Lung microvascular endothelial cell (primary cell): Measurements from ENCODE around the gene EIF5AL1. TPM values are rescaled to one million over a fixed set of nuclear protein-coding genes. Genes with fewer than 3 reads are reported as not detected.
"Not testable (repeated sequence)": the region's sequence is repeated elsewhere in the genome, so short reads cannot be mapped to it uniquely, and the experiment has no call there.

Source experiments
- DNase-seq, 2 donors: peaks; one replicate each; pipeline versions ENCODE4 v3.0.0 to v3.0.0-alpha.2; 2010; ENCODE audit warnings: low read depth in 2 of 2
- total RNA-seq: library from RNA; depleted of rRNA; stranded (reverse); fragments of >200 nt; gene quantifications from 2 replicates; pipeline ENCODE4 v1.2.1, GENCODE V29; 2014

EIF5AL1 gene
- 0.20 and 0.22 TPM in 2 replicates for total RNA-seq

DNA sequence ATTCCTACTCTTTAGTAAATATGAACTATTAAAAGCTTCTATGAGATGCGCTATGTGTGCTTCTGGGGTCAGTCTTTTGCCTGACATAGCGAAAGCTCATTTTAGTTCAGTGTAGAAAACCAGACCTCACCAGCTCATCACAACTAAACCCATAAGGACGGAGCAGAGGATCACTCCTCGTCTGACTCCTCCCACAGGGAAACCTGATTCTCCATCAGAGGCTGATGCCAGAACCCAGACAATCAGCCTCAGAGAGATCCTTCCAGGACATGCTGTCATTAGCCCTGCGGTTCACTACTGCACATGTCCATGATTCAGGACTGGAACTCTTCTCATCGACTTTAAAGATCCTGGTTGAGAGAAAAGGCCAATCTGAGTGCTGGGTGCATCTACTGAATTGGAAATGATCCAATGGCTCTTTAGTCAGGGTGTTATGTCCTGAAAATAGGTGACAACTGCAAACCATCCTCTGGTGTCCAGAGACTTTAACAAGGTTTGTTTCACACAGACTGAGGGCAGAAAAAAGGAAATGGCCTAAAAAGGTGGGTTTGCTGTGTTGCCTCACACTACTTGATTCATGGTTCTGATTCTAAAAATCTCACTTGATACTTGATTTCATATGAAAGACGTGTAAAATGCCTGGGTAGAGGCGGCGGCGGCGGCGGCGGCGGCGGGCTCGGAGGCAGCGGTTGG is at the start of gene EIF5AL1:
TSS of gene EIF5AL1 (plus strand) at position 643 of the 693 bp plus-strand sequence. CDS start 117 bp downstream, outside the sequence.
- not testable (repeated sequence) for DNase-seq

- DNase-seq = no peak
These were observed 48.5 kb upstream of the EIF5AL1 start for GRCh38 chr10:79463578-79464496.

- no peak for DNase-seq
These were observed 47.0 kb upstream of the EIF5AL1 start for GRCh38 chr10:79465341-79465740.

DNA sequence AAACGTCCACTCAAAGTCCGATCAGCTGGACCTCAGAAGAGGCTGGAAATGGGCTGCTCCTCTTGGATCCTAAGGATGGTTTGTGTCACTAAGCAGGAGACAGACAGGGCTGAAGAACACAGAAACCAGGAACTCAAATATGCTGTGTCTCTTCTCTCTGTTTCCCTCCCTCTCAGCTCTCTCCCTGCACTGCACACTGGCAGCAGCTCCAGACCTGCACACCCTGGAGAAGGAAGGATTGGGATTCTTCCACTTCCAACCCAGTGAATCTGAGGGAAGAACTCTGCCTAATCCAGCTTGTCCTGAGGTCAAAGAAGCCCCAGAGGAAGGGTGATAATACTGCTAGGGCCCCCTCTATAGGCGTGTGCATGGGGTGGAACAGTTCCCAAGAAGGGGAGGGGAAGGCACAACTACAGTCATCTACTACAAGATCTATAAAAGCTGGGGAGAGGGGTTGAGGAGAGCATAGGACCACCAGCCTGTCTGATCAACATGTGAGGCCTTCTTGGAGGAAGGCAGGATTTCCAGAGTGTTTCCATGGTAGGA is 44.2 kb upstream of the EIF5AL1 start:
- no peak for DNase-seq

DNA sequence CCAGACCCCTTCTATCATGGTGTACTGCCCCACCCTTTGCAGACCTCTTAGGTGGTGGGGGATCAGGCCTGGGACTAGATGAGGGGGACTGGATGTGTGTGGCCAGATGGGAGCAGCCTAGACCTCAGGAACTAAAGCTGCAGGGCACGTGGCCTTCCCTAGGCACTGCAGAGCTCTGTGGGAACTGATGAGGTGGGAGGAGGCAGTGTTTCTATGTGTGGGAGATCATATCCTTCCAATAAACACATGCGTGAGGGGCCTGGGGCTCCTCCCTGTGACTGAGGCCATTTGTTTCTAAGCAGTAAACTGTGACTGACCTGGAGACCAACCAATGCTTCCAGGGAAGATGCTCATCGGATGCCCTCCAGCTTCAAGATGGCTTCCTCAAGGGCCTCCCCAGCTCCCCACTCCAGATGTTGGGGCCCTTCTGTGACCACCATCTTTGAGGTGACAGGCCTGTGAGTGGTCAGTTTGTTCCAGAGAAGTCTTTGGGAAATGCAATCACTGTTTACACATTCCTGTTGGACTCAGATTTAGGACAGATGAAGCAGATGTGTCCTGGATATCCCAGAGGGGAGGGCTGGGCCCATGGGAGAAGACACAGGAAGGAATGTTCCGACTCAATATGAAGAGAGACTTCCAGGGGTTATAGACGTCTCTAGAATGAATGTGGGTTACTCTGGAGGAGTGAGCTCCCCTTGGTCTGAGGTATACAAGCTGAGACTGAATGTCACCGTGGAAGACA is 43.3 kb upstream of the EIF5AL1 start:
- no peak for DNase-seq

- no peak for DNase-seq
These were observed 42.2 kb upstream of the EIF5AL1 start for GRCh38 chr10:79470096-79470495.

GRCh38 chr10:79471776-79472175 is 40.6 kb upstream of the EIF5AL1 start:
- no peak for DNase-seq

- DNase-seq = no peak
These were observed 39.9 kb upstream of the EIF5AL1 start for GRCh38 chr10:79472449-79472848.

GRCh38 chr10:79472951-79473350 is 39.4 kb upstream of the EIF5AL1 start:
- no peak for DNase-seq

GRCh38 chr10:79473496-79474095 is 38.7 kb upstream of the EIF5AL1 start:
- DNase-seq = no peak

DNA sequence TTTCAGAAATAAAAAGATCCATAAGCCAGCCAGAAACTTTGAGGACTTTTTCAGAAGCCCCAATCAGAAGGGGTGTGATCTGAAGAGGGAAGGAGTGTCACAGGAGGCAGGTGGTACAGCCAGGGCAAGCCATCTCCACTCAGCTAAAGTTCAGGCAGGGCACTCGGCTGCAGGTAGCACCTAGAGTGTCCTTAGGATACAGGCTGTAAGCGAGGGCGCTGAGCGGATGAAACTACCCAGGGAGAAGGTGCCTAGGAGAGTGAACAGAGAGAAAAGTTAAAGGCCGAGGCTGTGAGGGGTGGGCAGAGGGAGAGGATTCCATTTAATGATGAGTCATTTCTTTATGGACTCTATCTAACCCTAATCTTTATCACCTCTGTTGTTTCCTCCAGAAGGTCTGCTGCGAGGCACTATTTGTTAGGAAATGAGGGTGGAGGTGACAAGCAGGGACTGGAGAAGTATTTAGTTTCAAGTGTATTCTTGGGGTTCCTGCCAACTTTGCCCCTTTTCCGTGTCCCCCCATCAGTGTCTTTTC is 37.1 kb upstream of the EIF5AL1 start:
- DNase-seq = no peak

- no peak for DNase-seq
These were observed 36.5 kb upstream of the EIF5AL1 start for GRCh38 chr10:79475877-79476276.

GRCh38 chr10:79476645-79477044 is 35.7 kb upstream of the EIF5AL1 start:
- no peak for DNase-seq

DNA sequence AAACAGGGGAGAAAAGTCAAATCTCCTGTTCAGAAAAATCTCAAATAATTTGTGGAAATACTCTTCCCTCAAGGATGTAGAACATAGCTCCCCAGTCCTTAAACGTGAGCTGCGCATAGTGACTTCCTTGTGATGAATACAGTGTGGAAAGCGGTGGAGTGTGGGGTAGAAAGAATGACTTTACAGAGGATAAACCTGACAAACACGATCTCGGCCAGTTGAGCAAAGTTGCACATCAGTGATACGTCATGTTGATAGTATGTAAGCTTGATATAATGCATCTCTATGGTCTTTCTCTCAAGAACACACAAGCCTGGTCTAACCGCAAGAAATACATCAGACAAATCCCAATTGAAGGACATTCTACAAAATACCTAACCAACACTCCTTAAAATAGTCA is 34.9 kb upstream of the EIF5AL1 start:
- no peak for DNase-seq

DNA sequence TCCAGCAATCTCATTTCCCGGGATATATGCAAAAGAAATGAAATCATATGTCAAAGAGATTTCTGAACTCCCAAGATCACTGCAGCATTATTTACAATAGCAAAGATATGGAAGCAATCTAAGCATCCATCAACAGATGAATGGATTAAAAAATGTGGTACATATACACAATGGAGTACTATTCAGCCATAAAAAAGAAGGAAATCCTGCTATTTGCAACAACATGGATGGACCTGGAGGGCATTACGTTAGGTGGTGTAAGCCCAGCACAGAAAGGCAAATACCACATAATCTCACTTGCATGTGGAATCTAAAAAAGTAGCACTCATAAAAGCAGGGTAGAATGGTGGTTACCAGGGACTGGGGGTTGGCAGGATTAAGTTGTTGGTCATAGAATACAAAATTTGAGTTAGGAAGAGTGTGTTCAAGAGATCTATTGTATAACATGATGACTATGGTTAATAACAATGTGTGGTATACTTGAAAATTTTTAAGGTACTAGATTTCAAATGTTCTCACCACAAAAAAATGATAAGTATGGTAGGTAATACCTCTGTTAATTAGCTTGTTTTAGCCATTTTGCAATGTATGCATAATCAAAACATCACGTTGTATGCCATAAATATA is 32.9 kb upstream of the EIF5AL1 start:
- DNase-seq = no peak

GRCh38 chr10:79482304-79482703 is 30.0 kb upstream of the EIF5AL1 start:
- DNase-seq = no peak

DNA sequence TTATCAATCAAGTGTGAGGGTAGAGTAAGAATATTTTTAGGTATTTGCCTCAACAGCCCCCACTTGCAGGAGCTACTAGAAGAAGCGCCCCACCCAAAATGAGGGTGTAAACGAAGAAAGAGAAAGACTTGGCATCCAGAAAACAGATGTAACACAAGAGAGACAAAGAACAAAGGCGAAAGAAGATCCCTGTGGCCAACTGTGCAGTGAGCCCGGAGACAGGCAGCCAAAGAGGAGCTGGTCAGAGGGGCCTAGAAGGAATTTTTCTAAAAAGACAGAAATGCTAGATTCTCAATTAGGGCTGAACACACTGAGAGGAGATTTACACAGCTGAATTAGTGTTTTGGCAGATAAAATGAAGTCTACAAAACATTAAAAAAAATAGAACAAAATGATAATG is 29.6 kb upstream of the EIF5AL1 start:
- no peak for DNase-seq

DNA sequence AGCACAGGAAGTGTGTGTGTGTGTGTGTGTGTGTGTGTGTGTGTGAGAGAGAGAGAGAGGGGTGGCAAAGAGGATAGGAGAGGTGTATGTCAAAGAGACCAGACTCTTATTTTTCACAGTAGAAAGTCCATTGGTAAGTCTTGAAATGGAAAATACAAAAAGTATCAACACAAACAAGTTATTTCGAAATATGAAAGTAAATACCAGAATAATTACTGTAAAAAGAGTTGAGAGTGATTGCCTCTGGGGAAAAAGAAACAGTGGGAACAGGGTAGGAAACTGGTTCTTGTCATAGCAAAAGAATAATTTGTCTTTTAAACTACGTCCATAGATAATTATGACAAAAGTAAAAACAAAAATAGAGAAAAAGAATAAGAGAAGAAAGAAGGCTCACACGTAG is 29.0 kb upstream of the EIF5AL1 start:
- no peak for DNase-seq

DNA sequence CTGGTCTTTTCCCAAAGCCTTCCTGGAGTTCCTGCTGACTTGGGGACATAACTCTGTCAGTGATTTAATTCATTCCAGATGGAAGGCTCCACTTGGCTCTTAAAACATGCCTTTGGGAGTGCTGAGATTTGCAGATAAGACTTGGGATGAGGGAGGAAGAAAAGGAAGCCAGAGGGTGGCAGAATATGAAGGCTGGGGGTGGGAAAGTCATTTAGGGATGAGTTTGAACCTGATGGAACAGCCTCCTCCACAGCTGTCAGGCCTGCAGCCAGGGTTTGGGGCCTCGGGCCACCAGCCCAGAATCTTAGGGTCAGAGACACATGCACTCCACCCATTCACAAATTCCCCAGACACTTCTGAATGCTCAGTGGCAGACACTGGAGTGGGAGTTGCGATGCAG is 28.4 kb upstream of the EIF5AL1 start:
- no peak for DNase-seq

GRCh38 chr10:79484476-79484875 is 27.9 kb upstream of the EIF5AL1 start:
- DNase-seq = no peak
